ENCODE results near the gene NRXN3.
A peak's percentile ranks its signal among the peaks of the same experiment; 100 is the strongest.

Gene NRXN3

GRCh38 chr14:78254911-78255461 lies 84.8 kb downstream of the NRXN3 start:
- peak; percentile 9 for DNase-seq (ENCODE audit: extremely low read depth, insufficient read length)
- Histone ChIP-seq H3K4me3 (replicated peaks; ENCODE audit: low read depth, low read length) (no peak overlapping the region), H3K27me3 (replicated peaks; ENCODE audit: control insufficient read depth, insufficient read depth, low read length) (no peaks in the 10 kb centered on the region; the same call in 1 of the 2 replicates), H3K36me3 (ENCODE audit: control insufficient read depth, insufficient read depth, low read length) (no peaks in the 10 kb centered on the region)
- no peak for TF ChIP-seq CTCF (IDR thresholded peaks at IDR 0.05; ENCODE audit: insufficient read depth, low read length, poor library complexity, severe bottlenecking)

- H3K4me3 ChIP-seq (replicated peaks; ENCODE audit: low read depth, low read length) = no peak overlapping the region
- no peak for DNase-seq (ENCODE audit: extremely low read depth, insufficient read length)
- no peak for TF ChIP-seq CTCF (IDR thresholded peaks at IDR 0.05; ENCODE audit: insufficient read depth, low read length, poor library complexity, severe bottlenecking)
- H3K27me3 ChIP-seq (replicated peaks; ENCODE audit: control insufficient read depth, insufficient read depth, low read length) = no peaks in the 10 kb centered on the region; the same call in none of the 2 replicates
- no peaks in the 10 kb centered on the region for H3K36me3 ChIP-seq (ENCODE audit: control insufficient read depth, insufficient read depth, low read length)
These were observed 89.7 kb downstream of the NRXN3 start for GRCh38 chr14:78259831-78260230.

DNA sequence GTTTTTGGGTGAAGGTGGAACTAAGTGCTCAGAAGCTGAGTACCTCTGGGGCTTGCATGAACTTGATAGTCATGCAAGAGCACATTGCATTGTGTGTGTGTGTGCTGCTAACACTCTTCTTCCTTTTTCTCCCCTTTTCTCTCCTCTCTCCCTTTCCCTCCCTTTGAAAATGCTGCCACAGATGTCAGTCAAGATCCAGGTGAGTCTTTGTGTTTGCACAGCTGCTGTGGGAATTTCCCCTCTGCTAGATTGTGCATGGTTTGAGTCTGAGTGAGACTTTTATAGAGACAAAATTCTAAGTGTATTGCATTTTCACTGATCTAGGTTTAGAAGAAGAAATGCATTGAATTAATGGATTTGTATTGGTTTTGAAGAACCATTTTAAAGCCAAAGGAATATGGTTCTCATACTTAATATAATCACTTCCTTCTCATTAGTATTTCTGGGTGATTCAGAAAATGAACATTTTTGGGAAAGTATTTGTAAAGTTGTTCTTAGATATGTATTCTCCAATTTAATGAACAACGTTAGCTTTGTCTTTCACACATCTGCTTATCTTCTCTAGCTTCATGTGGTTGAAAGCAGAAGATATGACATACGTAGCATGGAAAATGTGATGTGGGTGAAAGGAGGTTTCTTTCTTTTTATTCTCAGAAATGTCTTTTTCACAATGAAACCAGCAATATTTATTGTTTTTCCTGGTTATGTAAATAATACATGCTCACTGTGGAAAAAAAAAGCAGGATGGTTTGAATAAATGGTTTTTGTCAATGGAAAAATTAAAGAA lies 108.5 kb downstream of the NRXN3 start:
- DNase-seq (ENCODE audit: extremely low read depth, insufficient read length) = no peak
- TF ChIP-seq CTCF (IDR thresholded peaks at IDR 0.05; ENCODE audit: insufficient read depth, low read length, poor library complexity, severe bottlenecking) = no peak
- no peaks in the 10 kb centered on the region for H3K36me3 ChIP-seq (ENCODE audit: control insufficient read depth, insufficient read depth, low read length)
- H3K27me3 ChIP-seq (replicated peaks; ENCODE audit: control insufficient read depth, insufficient read depth, low read length) = peaks cover 1% of the 10 kb centered on the region
- no peak overlapping the region for H3K4me3 ChIP-seq (replicated peaks; ENCODE audit: low read depth, low read length)

GRCh38 chr14:78282437-78282836 lies 112.3 kb downstream of the NRXN3 start:
- peaks cover 1% of the 10 kb centered on the region for H3K27me3 ChIP-seq (replicated peaks; ENCODE audit: control insufficient read depth, insufficient read depth, low read length)
- no peak for DNase-seq (ENCODE audit: extremely low read depth, insufficient read length)
- no peak overlapping the region for H3K4me3 ChIP-seq (replicated peaks; ENCODE audit: low read depth, low read length)
- no peak for TF ChIP-seq CTCF (IDR thresholded peaks at IDR 0.05; ENCODE audit: insufficient read depth, low read length, poor library complexity, severe bottlenecking)
- H3K36me3 ChIP-seq (ENCODE audit: control insufficient read depth, insufficient read depth, low read length) = no peaks in the 10 kb centered on the region

DNA sequence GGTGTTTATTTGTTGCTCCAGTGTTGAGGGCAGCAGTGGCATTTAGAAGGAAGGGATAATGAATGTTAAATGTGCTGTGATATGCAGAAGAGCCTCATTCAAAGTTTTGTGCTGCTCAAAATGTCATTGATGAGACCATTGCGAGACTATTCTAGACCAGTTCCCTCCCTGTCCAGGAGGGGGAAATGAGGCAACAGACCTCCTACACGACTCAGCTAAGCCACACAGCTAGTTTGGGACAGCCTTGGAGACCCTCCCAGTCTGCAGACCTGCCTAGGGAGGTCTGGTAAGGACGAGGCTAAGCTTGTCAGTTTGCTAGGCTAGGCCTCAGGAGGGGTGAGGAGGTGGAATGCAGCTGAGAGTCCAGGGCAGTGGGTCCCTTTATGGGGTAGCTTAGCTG lies 116.0 kb downstream of the NRXN3 start:
- H3K4me3 ChIP-seq (replicated peaks; ENCODE audit: low read depth, low read length) = no peak overlapping the region
- H3K36me3 ChIP-seq (ENCODE audit: control insufficient read depth, insufficient read depth, low read length) = no peaks in the 10 kb centered on the region
- H3K27me3 ChIP-seq (replicated peaks; ENCODE audit: control insufficient read depth, insufficient read depth, low read length) = no peaks in the 10 kb centered on the region; the same call in 1 of the 2 replicates
- no peak for TF ChIP-seq CTCF (IDR thresholded peaks at IDR 0.05; ENCODE audit: insufficient read depth, low read length, poor library complexity, severe bottlenecking)
- no peak for DNase-seq (ENCODE audit: extremely low read depth, insufficient read length)

Measured in GM06990 (cell line).